Inferior parietal cortex (tissue), 1 donor: ENCODE measurements around the gene LKAAEAR1.
"Not testable (repeated sequence)": the region's sequence is repeated elsewhere in the genome, so short reads cannot be mapped to it uniquely, and the experiment has no call there.

Experiments used
- DNase-seq: peaks from one replicate; pipeline ENCODE4 v3.0.0-alpha.2; 2016; ENCODE audit errors: extremely low spot score

LKAAEAR1 gene

GRCh38 chr20:64099086-64099786, 15.0 kb upstream of the LKAAEAR1 start:
- DNase-seq = no peak

GRCh38 chr20:64098471-64099013, 14.3 kb upstream of the LKAAEAR1 start:
- no peak for DNase-seq

- no peak for DNase-seq
Observed at GRCh38 chr20:64096535-64096934, 12.3 kb upstream of the LKAAEAR1 start.

GRCh38 chr20:64095927-64096326, 11.7 kb upstream of the LKAAEAR1 start:
- DNase-seq = no peak

GRCh38 chr20:64095455-64095854, 11.3 kb upstream of the LKAAEAR1 start:
- no peak for DNase-seq

- no peak for DNase-seq
Observed at GRCh38 chr20:64093013-64093503, 8.9 kb upstream of the LKAAEAR1 start.

- DNase-seq = no peak
Observed at GRCh38 chr20:64092258-64093012, 8.2 kb upstream of the LKAAEAR1 start.

GRCh38 chr20:64091770-64092169, 7.6 kb upstream of the LKAAEAR1 start:
- no peak for DNase-seq

- DNase-seq = no peak
Observed at GRCh38 chr20:64091340-64091739, 7.1 kb upstream of the LKAAEAR1 start.

GRCh38 chr20:64090165-64090564, 6.0 kb upstream of the LKAAEAR1 start:
- DNase-seq = no peak

GRCh38 chr20:64088586-64088985, 4.4 kb upstream of the LKAAEAR1 start:
- DNase-seq = not testable (repeated sequence)

- DNase-seq = not testable (repeated sequence)
Observed at GRCh38 chr20:64087226-64087825, 3.1 kb upstream of the LKAAEAR1 start.

- no peak for DNase-seq
Observed at GRCh38 chr20:64086801-64087200, 2.6 kb upstream of the LKAAEAR1 start.

- no peak for DNase-seq
Observed at GRCh38 chr20:64084685-64085152, 521 bp upstream of the LKAAEAR1 start.

GRCh38 chr20:64083378-64083803, 807 bp downstream of the LKAAEAR1 start:
- no peak for DNase-seq

GRCh38 chr20:64082820-64083377, 1.3 kb downstream of the LKAAEAR1 start:
- DNase-seq = no peak

GRCh38 chr20:64082126-64082731, 2.0 kb downstream of the LKAAEAR1 start:
- no peak for DNase-seq

- no peak for DNase-seq
Observed at GRCh38 chr20:64081624-64081964, 2.6 kb downstream of the LKAAEAR1 start.

- no peak for DNase-seq
Observed at GRCh38 chr20:64080813-64081623, 3.2 kb downstream of the LKAAEAR1 start.

GRCh38 chr20:64080013-64080812, 4.0 kb downstream of the LKAAEAR1 start, which contains the start of gene OPRL1:
Gene OPRL1 (plus strand): TSS chr20:64080082. CDS start chr20:64092721, 12,639 bp downstream.
- no peak for DNase-seq
